Fibroblast of lung (primary cell): ENCODE data around the gene EXOSC5. TPM values are rescaled to one million over a fixed set of nuclear protein-coding genes. Genes with fewer than 3 reads are reported as not detected.

Source experiments
- DNase-seq, 2 donors: peaks; one replicate each; pipeline versions ENCODE4 v3.0.0 to v3.0.0-alpha.2; 2010; ENCODE audit warnings: low read depth in 2 of 2
- H2AFZ ChIP-seq: 2 replicates; pipeline ENCODE4 v1.5.1; 2012; ENCODE audit warnings: low read length, control low read depth, inconsistent platforms
- H3K27ac ChIP-seq: 2 replicates; pipeline ENCODE4 v1.5.1; 2011; ENCODE audit warnings: low read length, control low read depth; ENCODE audit not compliant: insufficient read depth
- H3K27me3 ChIP-seq: 2 replicates; pipeline ENCODE4 v1.5.1; 2011; ENCODE audit warnings: mild to moderate bottlenecking, low read length; ENCODE audit not compliant: control insufficient read depth, insufficient read depth
- H3K36me3 ChIP-seq: 2 replicates; pipeline ENCODE4 v1.5.1; 2011; ENCODE audit warnings: low read length; ENCODE audit not compliant: control insufficient read depth, insufficient read depth
- H3K4me1 ChIP-seq: 2 replicates; pipeline ENCODE4 v1.5.1; 2011; ENCODE audit warnings: low read length; ENCODE audit not compliant: control insufficient read depth, insufficient read depth; ENCODE audit errors: extremely low read depth
- H3K4me2 ChIP-seq: 2 replicates; pipeline ENCODE4 v1.5.1; 2011; ENCODE audit warnings: low read length, control low read depth; ENCODE audit not compliant: insufficient read depth; ENCODE audit errors: extremely low read depth
- H3K4me3 ChIP-seq, 4 experiments: fragments of 200-600 bp in 1 of 4; sonication (generic) in 1 of 4; replicated peaks in 1 of 4; 2 replicates each; pipeline ENCODE4 v1.5.1; 2011 to 2016; ENCODE audit warnings: low read length in 4 of 4, low read depth in 3 of 4, mild to moderate bottlenecking in 3 of 4, control low read depth in 2 of 4, inconsistent platforms in 1 of 4, mixed read lengths in 1 of 4; ENCODE audit not compliant: insufficient read depth in 1 of 4; ENCODE audit errors: control extremely low read depth in 1 of 4
- H3K79me2 ChIP-seq: 2 replicates; pipeline ENCODE4 v1.5.1; 2012; ENCODE audit warnings: mild to moderate bottlenecking, low read length, inconsistent platforms; ENCODE audit not compliant: control insufficient read depth, insufficient read depth
- H3K9ac ChIP-seq: 2 replicates; pipeline ENCODE4 v1.5.1; 2011; ENCODE audit warnings: mild to moderate bottlenecking, low read length, control low read depth; ENCODE audit not compliant: insufficient read depth
- H3K9me3 ChIP-seq: 2 replicates; pipeline ENCODE4 v1.5.1; 2012; ENCODE audit warnings: low read depth, low read length; ENCODE audit not compliant: control insufficient read depth, insufficient read depth
- H4K20me1 ChIP-seq: 2 replicates; pipeline ENCODE4 v1.5.1; 2011; ENCODE audit warnings: low read length; ENCODE audit not compliant: control insufficient read depth, insufficient read depth; ENCODE audit errors: extremely low read depth
- CTCF ChIP-seq, 2 donors: IDR thresholded peaks in 1 of 2; conservative IDR thresholded peaks in 1 of 2; 1 replicate in 1 of 2; 2 replicates in 1 of 2; pipeline ENCODE4 v1.5.1; 2011 to 2012; ENCODE audit warnings: low read length in 2 of 2, control low read depth in 1 of 2, inconsistent platforms in 1 of 2, low read depth in 1 of 2, mild to moderate bottlenecking in 1 of 2
- EZH2 ChIP-seq: IDR thresholded peaks from 2 replicates; pipeline ENCODE4 v1.5.1; 2012; ENCODE audit warnings: low read length, control low read depth, mild to moderate bottlenecking; ENCODE audit errors: missing control alignments
- polyA plus RNA-seq, 2 donors: library from polyadenylated mRNA; depleted of rRNA in 1 of 2; stranded (reverse) in 1 of 2; unstranded in 1 of 2; fragments of >200 nt; gene quantifications; 2 replicates each; pipeline ENCODE4 v1.2.1, GENCODE V29; 2011 to 2012; ENCODE audit warnings: missing spikeins in 1 of 2
- total RNA-seq: library from RNA; depleted of rRNA; stranded (reverse); fragments of >200 nt; gene quantifications from 2 replicates; pipeline ENCODE4 v1.2.1, GENCODE V29; 2014

EXOSC5 gene
- total and polyA plus RNA-seq, 2 donors (not counting 1 experiment from before 2014, with no cell fraction given) = 5.0 to 10.7 TPM

- H3K4me2 ChIP-seq = no peak overlapping the region
- no peak for TF ChIP-seq CTCF (conservative IDR thresholded peaks at IDR 0.05 in 1 of 2, IDR thresholded peaks at IDR 0.05 in 1 of 2; ENCODE audit: low read depth in 1 of 2, low read length in 2 of 2)
- TF ChIP-seq EZH2 = no peak
- no peak for DNase-seq
Measured at GRCh38 chr19:41362143-41362847, 34.9 kb downstream of the EXOSC5 start.

DNA sequence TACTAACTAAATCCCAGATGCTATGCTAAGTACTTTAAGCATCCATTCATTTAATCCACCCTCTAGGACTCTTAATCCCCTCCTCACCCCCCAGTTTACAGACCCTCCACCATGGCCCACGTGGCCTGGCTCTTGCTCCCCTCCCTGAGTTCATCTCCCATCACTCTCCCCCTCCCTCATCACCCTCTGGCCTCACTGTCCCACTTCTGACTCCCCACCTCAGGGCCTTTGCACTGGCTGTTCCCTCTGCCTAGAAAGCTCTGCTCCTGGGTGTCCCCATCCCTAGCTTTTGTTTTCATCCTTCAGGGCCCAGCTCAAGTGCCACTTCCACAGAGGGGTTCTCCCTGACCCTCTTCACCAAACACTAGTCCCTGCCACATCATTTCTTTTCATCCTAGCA is 37.4 kb downstream of the EXOSC5 start:
- H3K4me3 ChIP-seq = no peak overlapping the region
- H3K36me3 ChIP-seq = no peaks in the 10 kb centered on the region
- H3K27ac ChIP-seq = no peak overlapping the region
- TF ChIP-seq CTCF (conservative IDR thresholded peaks at IDR 0.05 in 1 of 2, IDR thresholded peaks at IDR 0.05 in 1 of 2; ENCODE audit: low read depth in 1 of 2, low read length in 2 of 2) = no peak
- no peak for TF ChIP-seq EZH2
- no peak for DNase-seq
- H2AFZ ChIP-seq = no peak overlapping the region
- no peak overlapping the region for H3K4me2 ChIP-seq
- H3K4me1 ChIP-seq = peaks cover 2% of the 10 kb centered on the region
- no peaks in the 10 kb centered on the region for H3K9me3 ChIP-seq
- H3K79me2 ChIP-seq = peaks cover 3% of the 10 kb centered on the region
- no peaks in the 10 kb centered on the region for H4K20me1 ChIP-seq
- H3K9ac ChIP-seq = no peak overlapping the region
- no peaks in the 10 kb centered on the region for H3K27me3 ChIP-seq

More at GRCh38 chr19:41362143-41362847, 34.9 kb downstream of the EXOSC5 start:
- Histone ChIP-seq H3K36me3 (no peaks in the 10 kb centered on the region), H3K27me3 (no peaks in the 10 kb centered on the region), H2AFZ (no peak overlapping the region), H3K4me1 (peaks cover 2% of the 10 kb centered on the region), H4K20me1 (no peaks in the 10 kb centered on the region), H3K79me2 (peaks cover 13% of the 10 kb centered on the region), H3K9ac (no peak overlapping the region), H3K9me3 (no peaks in the 10 kb centered on the region), H3K27ac (no peak overlapping the region), H3K4me3 (no peak overlapping the region)

GRCh38 chr19:41357746-41358145 is 39.4 kb downstream of the EXOSC5 start:
- H3K9ac ChIP-seq = no peak overlapping the region
- H3K4me3 ChIP-seq = no peak overlapping the region
- no peak overlapping the region for H3K4me2 ChIP-seq
- no peaks in the 10 kb centered on the region for H3K36me3 ChIP-seq
- H3K79me2 ChIP-seq = peaks cover 5% of the 10 kb centered on the region
- H3K9me3 ChIP-seq = no peaks in the 10 kb centered on the region
- no peaks in the 10 kb centered on the region for H3K27me3 ChIP-seq
- H3K4me1 ChIP-seq = no peaks in the 10 kb centered on the region
- H3K27ac ChIP-seq = no peak overlapping the region
- H4K20me1 ChIP-seq = no peaks in the 10 kb centered on the region
- H2AFZ ChIP-seq = no peak overlapping the region
- TF ChIP-seq CTCF (conservative IDR thresholded peaks at IDR 0.05 in 1 of 2, IDR thresholded peaks at IDR 0.05 in 1 of 2; ENCODE audit: low read depth in 1 of 2, low read length in 2 of 2) = no peak
- TF ChIP-seq EZH2 = no peak
- no peak for DNase-seq
